OCI-LY3 (cell line): ENCODE results near the gene GORAB.

Experiments
- H2AFZ ChIP-seq: fragments of 200-600, 300-600 bp; shearing (Covaris generic); 2 replicates; pipeline ENCODE4 v1.6.0; 2014; ENCODE audit warnings: antibody characterized with exemption, low read depth, low read length
- H3K27ac ChIP-seq: fragments of 200-600, 300-600 bp; sonication (generic); 2 replicates; pipeline ENCODE4 v1.5.1; 2014; ENCODE audit warnings: mild to moderate bottlenecking, low read length, moderate library complexity, mixed read lengths
- H3K27me3 ChIP-seq: fragments of 200-600, 300-600 bp; sonication (generic); 2 replicates; pipeline ENCODE4 v1.6.1; 2014; ENCODE audit warnings: low read depth, low read length, mixed read lengths
- H3K36me3 ChIP-seq: fragments of 200-600, 300-600 bp; sonication (generic); replicated peaks from 2 replicates; pipeline ENCODE3; 2014; ENCODE audit warnings: low read depth, low read length, mixed read lengths
- H3K4me1 ChIP-seq: fragments of 300-600, 200-600 bp; sonication (generic); 2 replicates; pipeline ENCODE4 v1.6.1; 2014; ENCODE audit warnings: low read length, mixed read lengths
- H3K4me2 ChIP-seq: fragments of 200-600, 300-600 bp; sonication (generic); 2 replicates; pipeline ENCODE4 v1.6.1; 2014; ENCODE audit warnings: low read length, mixed read lengths
- H3K4me3 ChIP-seq: fragments of 300-600, 200-600 bp; sonication (generic); 2 replicates; pipeline ENCODE4 v1.5.1; 2014; ENCODE audit warnings: antibody characterized with exemption, mild to moderate bottlenecking, low read length, moderate library complexity
- H3K79me2 ChIP-seq: fragments of 300-600, 200-600 bp; shearing (Covaris generic); 2 replicates; pipeline ENCODE4 v1.6.1; 2014; ENCODE audit warnings: mild to moderate bottlenecking, low read length, mixed read lengths
- H3K9ac ChIP-seq: fragments of 300-600, 200-600 bp; shearing (Covaris generic); 2 replicates; pipeline ENCODE4 v1.6.0; 2014; ENCODE audit warnings: mild to moderate bottlenecking, low read length, moderate library complexity
- H3K9me3 ChIP-seq: fragments of 200-600, 300-600 bp; shearing (Covaris generic); 2 replicates; pipeline ENCODE4 v1.6.1; 2014; ENCODE audit warnings: low read length, mixed read lengths; ENCODE audit not compliant: insufficient read depth
- H4K20me1 ChIP-seq: fragments of 200-600, 300-600 bp; sonication (generic); 2 replicates; pipeline ENCODE4 v1.6.1; 2016; ENCODE audit warnings: low read length, mixed read lengths; ENCODE audit not compliant: insufficient read depth
- EZH2phosphoT487 ChIP-seq: fragments of 200-600 bp; shearing (Covaris generic); IDR thresholded peaks from 2 replicates; pipeline ENCODE4 v1.6.1; 2018; ENCODE audit warnings: antibody characterized with exemption, mixed run types, low read depth
- TF ChIP-seq, protein P1 (sequence below): fragments of 200-600, 300-600 bp; sonication (generic); IDR thresholded peaks from 2 replicates; pipeline ENCODE4 v1.5.1; 2014; ENCODE audit warnings: antibody characterized with exemption, low read length, low read depth

Gene GORAB

GRCh38 chr1:170562646-170563338 lies 30.8 kb downstream of the GORAB start:
- H3K27me3 ChIP-seq, result no peaks in the 10 kb centered on the region
- no peaks in the 10 kb centered on the region; the same call in 1 of the 2 replicates for H3K9me3 ChIP-seq
- no peaks in the 10 kb centered on the region for H4K20me1 ChIP-seq
- H3K4me2 ChIP-seq, result peak overlapping the region; percentile 51
- H3K79me2 ChIP-seq, result no peaks in the 10 kb centered on the region
- peak overlapping the region; percentile 31 for H2AFZ ChIP-seq
- H3K9ac ChIP-seq, result no peak overlapping the region; the same call in 1 of the 2 replicates
- H3K4me1 ChIP-seq, result peaks cover 20% of the 10 kb centered on the region
- peak overlapping the region; percentile 7; the same call in 1 of the 2 replicates for H3K4me3 ChIP-seq
- TF ChIP-seq EZH2phosphoT487, result no peak
- TF ChIP-seq, protein P1, sequence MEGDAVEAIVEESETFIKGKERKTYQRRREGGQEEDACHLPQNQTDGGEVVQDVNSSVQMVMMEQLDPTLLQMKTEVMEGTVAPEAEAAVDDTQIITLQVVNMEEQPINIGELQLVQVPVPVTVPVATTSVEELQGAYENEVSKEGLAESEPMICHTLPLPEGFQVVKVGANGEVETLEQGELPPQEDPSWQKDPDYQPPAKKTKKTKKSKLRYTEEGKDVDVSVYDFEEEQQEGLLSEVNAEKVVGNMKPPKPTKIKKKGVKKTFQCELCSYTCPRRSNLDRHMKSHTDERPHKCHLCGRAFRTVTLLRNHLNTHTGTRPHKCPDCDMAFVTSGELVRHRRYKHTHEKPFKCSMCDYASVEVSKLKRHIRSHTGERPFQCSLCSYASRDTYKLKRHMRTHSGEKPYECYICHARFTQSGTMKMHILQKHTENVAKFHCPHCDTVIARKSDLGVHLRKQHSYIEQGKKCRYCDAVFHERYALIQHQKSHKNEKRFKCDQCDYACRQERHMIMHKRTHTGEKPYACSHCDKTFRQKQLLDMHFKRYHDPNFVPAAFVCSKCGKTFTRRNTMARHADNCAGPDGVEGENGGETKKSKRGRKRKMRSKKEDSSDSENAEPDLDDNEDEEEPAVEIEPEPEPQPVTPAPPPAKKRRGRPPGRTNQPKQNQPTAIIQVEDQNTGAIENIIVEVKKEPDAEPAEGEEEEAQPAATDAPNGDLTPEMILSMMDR, result no peak
- peak overlapping the region; percentile 3; the same call in 1 of the 2 replicates for H3K27ac ChIP-seq
- peaks cover 22% of the 10 kb centered on the region for H3K36me3 ChIP-seq

DNA sequence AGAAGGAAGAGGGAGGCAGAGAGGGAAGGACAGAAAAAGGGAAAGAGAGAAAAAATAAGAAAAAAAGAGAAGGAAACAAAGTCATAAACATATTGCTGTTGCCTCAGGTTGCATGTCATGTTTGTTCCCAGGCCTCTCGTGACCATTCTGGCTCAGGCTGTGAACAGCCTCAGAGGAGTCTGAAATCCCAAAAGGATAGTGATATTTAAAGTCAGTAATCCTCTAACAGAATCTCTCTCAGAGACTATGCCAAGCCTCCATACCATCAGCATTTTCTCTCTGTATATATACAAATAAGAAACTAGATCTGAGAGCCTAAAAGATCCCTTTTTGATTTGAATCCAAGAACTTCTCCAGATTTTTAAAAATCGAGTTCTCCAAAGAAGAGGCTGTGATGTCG lies 35.2 kb downstream of the GORAB start:
- no peak overlapping the region for H3K9ac ChIP-seq
- no peaks in the 10 kb centered on the region for H3K27me3 ChIP-seq

GRCh38 chr1:170568197-170568596 lies 36.2 kb downstream of the GORAB start:
- no peak overlapping the region for H3K27ac ChIP-seq
- H3K27me3 ChIP-seq, result no peaks in the 10 kb centered on the region
- peaks cover 4% of the 10 kb centered on the region for H3K4me1 ChIP-seq
- H2AFZ ChIP-seq, result no peak overlapping the region
- no peaks in the 10 kb centered on the region for H3K79me2 ChIP-seq
- H3K4me2 ChIP-seq, result no peak overlapping the region
- no peaks in the 10 kb centered on the region for H4K20me1 ChIP-seq
- no peak overlapping the region for H3K4me3 ChIP-seq
- H3K9ac ChIP-seq, result no peak overlapping the region
- no peaks in the 10 kb centered on the region for H3K36me3 ChIP-seq
- H3K9me3 ChIP-seq, result no peaks in the 10 kb centered on the region
- TF ChIP-seq EZH2phosphoT487, result no peak
- TF ChIP-seq, protein P1, result no peak

More for the DNA sequence above, 35.2 kb downstream of the GORAB start:
- Histone ChIP-seq H3K79me2 (no peaks in the 10 kb centered on the region), H3K4me1 (peaks cover 14% of the 10 kb centered on the region), H3K4me3 (no peak overlapping the region), H3K27ac (no peak overlapping the region), H3K36me3 (no peaks in the 10 kb centered on the region), H3K9me3 (no peaks in the 10 kb centered on the region), H3K4me2 (no peak overlapping the region), H2AFZ (no peak overlapping the region), H4K20me1 (no peaks in the 10 kb centered on the region)
- TF ChIP-seq, protein P1, result no peak
- TF ChIP-seq EZH2phosphoT487, result no peak

DNA sequence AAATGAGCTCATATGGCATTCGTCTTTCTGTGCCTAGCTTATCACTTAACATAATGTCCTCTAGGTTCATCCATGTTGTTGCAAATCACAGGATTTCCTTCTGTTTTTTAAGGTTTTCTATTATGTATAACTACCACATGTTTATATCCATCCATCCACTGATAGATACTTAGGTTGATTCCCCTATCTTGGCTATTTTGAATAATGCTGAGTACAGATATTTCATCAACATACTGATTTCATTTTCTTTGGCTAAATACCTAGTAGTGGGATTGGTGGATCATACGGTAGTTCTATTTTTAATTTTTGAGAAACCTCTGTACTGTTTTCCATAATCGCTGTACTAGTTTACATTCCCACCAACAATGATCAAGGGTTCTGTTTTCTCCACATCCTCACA lies 45.0 kb downstream of the GORAB start:
- TF ChIP-seq, protein P1, result no peak
- TF ChIP-seq EZH2phosphoT487, result no peak
- Histone ChIP-seq H3K9ac (no peak overlapping the region), H3K4me1 (no peaks in the 10 kb centered on the region), H3K4me2 (no peak overlapping the region), H3K27ac (no peak overlapping the region), H4K20me1 (no peaks in the 10 kb centered on the region), H3K4me3 (no peak overlapping the region), H3K27me3 (no peaks in the 10 kb centered on the region), H2AFZ (no peak overlapping the region), H3K36me3 (no peaks in the 10 kb centered on the region), H3K9me3 (no peaks in the 10 kb centered on the region), H3K79me2 (no peaks in the 10 kb centered on the region)
